K562 (cell line): ENCODE results near the gene SLC25A21. TPM values are rescaled to one million over a fixed set of nuclear protein-coding genes. Genes with fewer than 3 reads are reported as not detected.

Experiments
- KDM2B ChIP-seq: fragments of 250-450 bp; sonication (Bioruptor Pico); IDR thresholded peaks from 2 replicates; pipeline ENCODE4 v1.8.0; 2021; ENCODE audit warnings: mild to moderate bottlenecking, moderate library complexity
- MEIS2 ChIP-seq: fragments of 450-650 bp; IDR thresholded peaks from 2 replicates; pipeline ENCODE4 v1.6.1; 2014; ENCODE audit warnings: mild to moderate bottlenecking; ENCODE audit not compliant: partially characterized antibody
- MXI1 ChIP-seq: IDR thresholded peaks from 2 replicates; pipeline ENCODE4 v1.6.1; 2011; ENCODE audit warnings: low read depth, mild to moderate bottlenecking, improper control_type of control experiment, low read length
- PML ChIP-seq: IDR thresholded peaks from 2 replicates; pipeline ENCODE4 v1.6.1; 2012; ENCODE audit warnings: low read length, inconsistent platforms
- POLR2G ChIP-seq: fragments of 200-400 bp; formaldehyde crosslinking; IDR thresholded peaks from 2 replicates; pipeline ENCODE4 v1.6.1; 2017; ENCODE audit warnings: low read depth, mild to moderate bottlenecking, antibody characterized with exemption, low read length, moderate library complexity
- RBM15 ChIP-seq: fragments of 200-400 bp; formaldehyde crosslinking; IDR thresholded peaks from 2 replicates; pipeline ENCODE4 v1.6.1; 2018; ENCODE audit warnings: mild to moderate bottlenecking, low read length, moderate library complexity; ENCODE audit not compliant: insufficient read depth
- SMARCA4 ChIP-seq: fragments of 450-650 bp; IDR thresholded peaks from 2 replicates; pipeline ENCODE4 v1.6.1; 2016
- SRSF3 ChIP-seq: fragments of 200-400 bp; formaldehyde crosslinking; IDR thresholded peaks from 2 replicates; pipeline ENCODE4 v1.6.1; 2016; ENCODE audit warnings: mild to moderate bottlenecking, low read length, moderate library complexity; ENCODE audit not compliant: insufficient read depth
- ZFP1 ChIP-seq: fragments of 450-650 bp; formaldehyde crosslinking; IDR thresholded peaks from 2 replicates; pipeline ENCODE4 v1.4.0; 2020; ENCODE audit warnings: mild to moderate bottlenecking, mixed read lengths
- ZFX ChIP-seq: sonication (generic); formaldehyde crosslinking; IDR thresholded peaks from 2 replicates; pipeline ENCODE4 v1.8.0; 2022; ENCODE audit warnings: mild to moderate bottlenecking, missing genetic modification reagents, moderate library complexity
- ZNF41 ChIP-seq: fragments of 250-450 bp; sonication (Bioruptor Pico); conservative IDR thresholded peaks from 2 replicates; pipeline ENCODE4 v1.4.0; 2020; ENCODE audit warnings: mild to moderate bottlenecking
- polyA plus RNA-seq, 8 experiments: library from polyadenylated mRNA; depleted of rRNA in 4 of 8; stranded (reverse) in 5 of 8; unstranded in 3 of 8; fragments of >200 nt; fragmentation: Nextera tagmentation in 2 of 8; fragmentation: Illumina TruSeq in 1 of 8; extraction: Ambion mirVana in 2 of 8; extraction: Trizol in 1 of 8; gene quantifications; 2 replicates each; pipeline versions ENCODE4 v1.2.1 to v1.2.3, GENCODE V29; 2011 to 2014; ENCODE audit warnings: inconsistent platforms in 1 of 8, missing spikeins in 1 of 8
- total RNA-seq, 7 experiments: library from RNA; depleted of rRNA in 6 of 7; stranded (reverse); fragments of >200 nt in 6 of 7; fragmentation: Illumina TruSeq in 2 of 7; extraction: Trizol in 2 of 7; gene quantifications; 2 replicates each; pipeline versions ENCODE4 v1.2.1 to v1.2.3, GENCODE V29; 2011 to 2021; ENCODE audit warnings: low replicate concordance in 1 of 7
- TF ChIP-seq, protein P1 (sequence below), 3 experiments: fragments of 200-800 bp in 1 of 3; fragments of 250-450 bp in 1 of 3; fragments of 450-650 bp in 1 of 3; sonication (Bioruptor Pico) in 1 of 3; sonication (Bioruptor generic) in 1 of 3; formaldehyde crosslinking in 1 of 3; IDR thresholded peaks; 2 replicates each; pipeline versions ENCODE4 v1.6.1 to v1.8.0; 2016 to 2022; ENCODE audit warnings: mild to moderate bottlenecking in 2 of 3, missing genetic modification characterization in 2 of 3, missing compliant biosample characterization in 1 of 3, moderate library complexity in 1 of 3
- TF ChIP-seq, protein P2 (sequence below): sonication (generic); formaldehyde crosslinking; IDR thresholded peaks from 2 replicates; pipeline ENCODE4 v1.8.1; 2022; ENCODE audit warnings: missing genetic modification reagents
- TF ChIP-seq, protein P3 (sequence below): fragments of 250-450 bp; sonication (Bioruptor Pico); IDR thresholded peaks from 2 replicates; pipeline ENCODE4 v1.6.1; 2021; ENCODE audit warnings: mild to moderate bottlenecking
- TF ChIP-seq, protein P4 (sequence below): fragments of 250-450 bp; sonication (Bioruptor Pico); IDR thresholded peaks from 2 replicates; pipeline ENCODE4 v1.8.0; 2021; ENCODE audit warnings: moderate library complexity, mild to moderate bottlenecking, inconsistent platforms
- TF ChIP-seq, protein P5 (sequence below): sonication (generic); formaldehyde crosslinking; IDR thresholded peaks from 2 replicates; pipeline ENCODE4 v1.8.0; 2023; ENCODE audit warnings: missing genetic modification reagents, mild to moderate bottlenecking, borderline replicate concordance

The SLC25A21 gene
- total and polyA plus RNA-seq, 9 of the 15 experiments (the other 6 are each of a cell fraction or from before 2014, with no cell fraction given), result 15.2 to 46.7 (median 28.7) TPM

DNA sequence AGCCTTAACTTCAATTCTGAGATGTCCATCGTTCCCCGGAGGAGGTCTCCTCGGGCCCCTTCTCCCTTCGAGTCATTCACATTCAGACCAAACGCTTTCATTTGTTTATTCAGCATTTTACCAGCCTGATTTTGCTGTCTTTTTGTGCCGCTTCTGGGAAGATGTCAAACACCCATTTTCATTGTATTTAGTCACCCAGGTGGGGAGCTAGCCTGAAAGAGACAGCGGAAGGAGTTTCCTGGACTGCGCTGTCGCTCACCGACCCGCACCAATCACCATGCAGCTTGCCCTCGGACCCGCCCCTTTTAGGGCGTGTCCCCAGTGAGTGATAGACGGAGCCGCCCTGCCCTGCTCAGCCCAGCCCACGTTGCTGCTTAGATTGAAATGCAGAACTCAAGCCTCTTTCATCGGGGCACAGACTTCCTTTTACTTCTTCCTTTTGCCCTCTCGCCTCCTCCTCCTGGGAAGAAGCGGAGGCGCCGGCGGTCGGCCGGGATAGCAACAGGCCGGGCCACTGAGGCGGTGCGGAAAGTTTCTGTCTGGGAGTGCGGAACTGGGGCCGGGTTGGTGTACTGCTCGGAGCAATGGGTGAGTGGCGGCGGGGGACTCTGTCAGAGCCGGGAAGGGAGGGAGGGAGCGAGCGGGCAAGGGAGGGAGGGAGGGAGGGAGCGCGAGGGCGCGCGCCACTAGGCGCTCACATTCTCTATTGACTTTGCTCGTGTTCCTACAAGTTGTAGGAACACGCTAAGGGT lies 510.7 kb downstream of the SLC25A21 start, which contains the start of gene PAX9 (continued):
- TF ChIP-seq, protein P1, sequence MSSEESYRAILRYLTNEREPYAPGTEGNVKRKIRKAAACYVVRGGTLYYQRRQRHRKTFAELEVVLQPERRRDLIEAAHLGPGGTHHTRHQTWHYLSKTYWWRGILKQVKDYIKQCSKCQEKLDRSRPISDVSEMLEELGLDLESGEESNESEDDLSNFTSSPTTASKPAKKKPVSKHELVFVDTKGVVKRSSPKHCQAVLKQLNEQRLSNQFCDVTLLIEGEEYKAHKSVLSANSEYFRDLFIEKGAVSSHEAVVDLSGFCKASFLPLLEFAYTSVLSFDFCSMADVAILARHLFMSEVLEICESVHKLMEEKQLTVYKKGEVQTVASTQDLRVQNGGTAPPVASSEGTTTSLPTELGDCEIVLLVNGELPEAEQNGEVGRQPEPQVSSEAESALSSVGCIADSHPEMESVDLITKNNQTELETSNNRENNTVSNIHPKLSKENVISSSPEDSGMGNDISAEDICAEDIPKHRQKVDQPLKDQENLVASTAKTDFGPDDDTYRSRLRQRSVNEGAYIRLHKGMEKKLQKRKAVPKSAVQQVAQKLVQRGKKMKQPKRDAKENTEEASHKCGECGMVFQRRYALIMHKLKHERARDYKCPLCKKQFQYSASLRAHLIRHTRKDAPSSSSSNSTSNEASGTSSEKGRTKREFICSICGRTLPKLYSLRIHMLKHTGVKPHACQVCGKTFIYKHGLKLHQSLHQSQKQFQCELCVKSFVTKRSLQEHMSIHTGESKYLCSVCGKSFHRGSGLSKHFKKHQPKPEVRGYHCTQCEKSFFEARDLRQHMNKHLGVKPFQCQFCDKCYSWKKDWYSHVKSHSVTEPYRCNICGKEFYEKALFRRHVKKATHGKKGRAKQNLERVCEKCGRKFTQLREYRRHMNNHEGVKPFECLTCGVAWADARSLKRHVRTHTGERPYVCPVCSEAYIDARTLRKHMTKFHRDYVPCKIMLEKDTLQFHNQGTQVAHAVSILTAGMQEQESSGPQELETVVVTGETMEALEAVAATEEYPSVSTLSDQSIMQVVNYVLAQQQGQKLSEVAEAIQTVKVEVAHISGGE (CRISPR knock-in tag; IDR thresholded peaks at IDR 0.05), result no peak
- TF ChIP-seq, protein P2, sequence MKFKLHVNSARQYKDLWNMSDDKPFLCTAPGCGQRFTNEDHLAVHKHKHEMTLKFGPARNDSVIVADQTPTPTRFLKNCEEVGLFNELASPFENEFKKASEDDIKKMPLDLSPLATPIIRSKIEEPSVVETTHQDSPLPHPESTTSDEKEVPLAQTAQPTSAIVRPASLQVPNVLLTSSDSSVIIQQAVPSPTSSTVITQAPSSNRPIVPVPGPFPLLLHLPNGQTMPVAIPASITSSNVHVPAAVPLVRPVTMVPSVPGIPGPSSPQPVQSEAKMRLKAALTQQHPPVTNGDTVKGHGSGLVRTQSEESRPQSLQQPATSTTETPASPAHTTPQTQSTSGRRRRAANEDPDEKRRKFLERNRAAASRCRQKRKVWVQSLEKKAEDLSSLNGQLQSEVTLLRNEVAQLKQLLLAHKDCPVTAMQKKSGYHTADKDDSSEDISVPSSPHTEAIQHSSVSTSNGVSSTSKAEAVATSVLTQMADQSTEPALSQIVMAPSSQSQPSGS (CRISPR knock-in tag), result no peak
- TF ChIP-seq ZFX (CRISPR knock-in tag) (no peak), MEIS2 (peak; percentile 70), SRSF3 (no peak), PML (peak; percentile 31; the same call in 1 of the 2 replicates), SMARCA4 (no peak), POLR2G (peak; percentile 73), KDM2B (CRISPR knock-in tag) (no peak), MXI1 (no peak), RBM15 (no peak), ZNF41 (CRISPR knock-in tag) (no peak), ZFP1 (CRISPR knock-in tag) (no peak)
- TF ChIP-seq, protein P3, sequence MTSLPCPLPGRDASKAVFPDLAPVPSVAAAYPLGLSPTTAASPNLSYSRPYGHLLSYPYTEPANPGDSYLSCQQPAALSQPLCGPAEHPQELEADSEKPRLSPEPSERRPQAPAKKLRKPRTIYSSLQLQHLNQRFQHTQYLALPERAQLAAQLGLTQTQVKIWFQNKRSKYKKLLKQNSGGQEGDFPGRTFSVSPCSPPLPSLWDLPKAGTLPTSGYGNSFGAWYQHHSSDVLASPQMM (CRISPR knock-in tag), result no peak
- TF ChIP-seq, protein P4, sequence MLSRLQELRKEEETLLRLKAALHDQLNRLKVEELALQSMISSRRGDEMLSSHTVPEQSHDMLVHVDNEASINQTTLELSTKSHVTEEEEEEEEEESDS (CRISPR knock-in tag), result no peak
- TF ChIP-seq, protein P5, sequence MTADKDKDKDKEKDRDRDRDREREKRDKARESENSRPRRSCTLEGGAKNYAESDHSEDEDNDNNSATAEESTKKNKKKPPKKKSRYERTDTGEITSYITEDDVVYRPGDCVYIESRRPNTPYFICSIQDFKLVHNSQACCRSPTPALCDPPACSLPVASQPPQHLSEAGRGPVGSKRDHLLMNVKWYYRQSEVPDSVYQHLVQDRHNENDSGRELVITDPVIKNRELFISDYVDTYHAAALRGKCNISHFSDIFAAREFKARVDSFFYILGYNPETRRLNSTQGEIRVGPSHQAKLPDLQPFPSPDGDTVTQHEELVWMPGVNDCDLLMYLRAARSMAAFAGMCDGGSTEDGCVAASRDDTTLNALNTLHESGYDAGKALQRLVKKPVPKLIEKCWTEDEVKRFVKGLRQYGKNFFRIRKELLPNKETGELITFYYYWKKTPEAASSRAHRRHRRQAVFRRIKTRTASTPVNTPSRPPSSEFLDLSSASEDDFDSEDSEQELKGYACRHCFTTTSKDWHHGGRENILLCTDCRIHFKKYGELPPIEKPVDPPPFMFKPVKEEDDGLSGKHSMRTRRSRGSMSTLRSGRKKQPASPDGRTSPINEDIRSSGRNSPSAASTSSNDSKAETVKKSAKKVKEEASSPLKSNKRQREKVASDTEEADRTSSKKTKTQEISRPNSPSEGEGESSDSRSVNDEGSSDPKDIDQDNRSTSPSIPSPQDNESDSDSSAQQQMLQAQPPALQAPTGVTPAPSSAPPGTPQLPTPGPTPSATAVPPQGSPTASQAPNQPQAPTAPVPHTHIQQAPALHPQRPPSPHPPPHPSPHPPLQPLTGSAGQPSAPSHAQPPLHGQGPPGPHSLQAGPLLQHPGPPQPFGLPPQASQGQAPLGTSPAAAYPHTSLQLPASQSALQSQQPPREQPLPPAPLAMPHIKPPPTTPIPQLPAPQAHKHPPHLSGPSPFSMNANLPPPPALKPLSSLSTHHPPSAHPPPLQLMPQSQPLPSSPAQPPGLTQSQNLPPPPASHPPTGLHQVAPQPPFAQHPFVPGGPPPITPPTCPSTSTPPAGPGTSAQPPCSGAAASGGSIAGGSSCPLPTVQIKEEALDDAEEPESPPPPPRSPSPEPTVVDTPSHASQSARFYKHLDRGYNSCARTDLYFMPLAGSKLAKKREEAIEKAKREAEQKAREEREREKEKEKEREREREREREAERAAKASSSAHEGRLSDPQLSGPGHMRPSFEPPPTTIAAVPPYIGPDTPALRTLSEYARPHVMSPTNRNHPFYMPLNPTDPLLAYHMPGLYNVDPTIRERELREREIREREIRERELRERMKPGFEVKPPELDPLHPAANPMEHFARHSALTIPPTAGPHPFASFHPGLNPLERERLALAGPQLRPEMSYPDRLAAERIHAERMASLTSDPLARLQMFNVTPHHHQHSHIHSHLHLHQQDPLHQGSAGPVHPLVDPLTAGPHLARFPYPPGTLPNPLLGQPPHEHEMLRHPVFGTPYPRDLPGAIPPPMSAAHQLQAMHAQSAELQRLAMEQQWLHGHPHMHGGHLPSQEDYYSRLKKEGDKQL, result no peak
